Dendritic cell treated with granulocyte-macrophage colony-stimulating factor and Interleukin-4, amounts not matched to agents 40 ng/mL and 50 ng/mL, for 4 days (primary cell): ENCODE data around the gene FSTL4.
"Not testable (repeated sequence)": the region's sequence is repeated elsewhere in the genome, so short reads cannot be mapped to it uniquely, and the experiment has no call there.

Experiments
- H3K27ac Mint-ChIP-seq: one replicate; pipeline ENCODE4 v1.8.0; 2022; ENCODE audit warnings: mild to moderate bottlenecking, mixed read lengths
- H3K27me3 Mint-ChIP-seq: one replicate; pipeline ENCODE4 v1.8.0; 2022; ENCODE audit warnings: mild to moderate bottlenecking, mixed read lengths
- H3K36me3 Mint-ChIP-seq: one replicate; pipeline ENCODE4 v1.8.0; 2022; ENCODE audit warnings: low read depth, mixed read lengths
- H3K4me1 Mint-ChIP-seq: one replicate; pipeline ENCODE4 v1.8.0; 2022; ENCODE audit warnings: low read depth, mixed read lengths
- H3K4me3 Mint-ChIP-seq: one replicate; pipeline ENCODE4 v1.8.0; 2022; ENCODE audit warnings: mild to moderate bottlenecking, moderate library complexity, mixed read lengths
- H3K9me3 Mint-ChIP-seq: one replicate; pipeline ENCODE4 v1.8.0; 2022; ENCODE audit warnings: mixed read lengths
- intact Hi-C: fragments of 100-400 bp; cut with micrococcal nuclease; formaldehyde crosslinking; loops from one replicate; pipeline ENCODE4 v1.15.0; 2022

The FSTL4 gene

GRCh38 chr5:133554279-133554678 is 58.1 kb downstream of the FSTL4 start:
- Mint-ChIP-seq H3K36me3 (no peaks in the 10 kb centered on the region), H3K9me3 (no peaks in the 10 kb centered on the region), H3K4me1 (no peaks in the 10 kb centered on the region), H3K27ac (no peak overlapping the region), H3K27me3 (peaks cover 22% of the 10 kb centered on the region), H3K4me3 (no peak overlapping the region)
- intact Hi-C loops, result loop anchor here (5.0 kb wide), 1 partner anchor 388 kb away; no protein-coding TSS in a partner anchor

- intact Hi-C loops, result loop anchor here (2.0 to 5.0 kb wide), 2 partner anchors 316 to 389 kb away; no protein-coding TSS in a partner anchor
- Mint-ChIP-seq H3K9me3 (no peaks in the 10 kb centered on the region), H3K4me3 (no peak overlapping the region), H3K27me3 (peaks cover 25% of the 10 kb centered on the region), H3K4me1 (no peaks in the 10 kb centered on the region), H3K27ac (no peak overlapping the region), H3K36me3 (no peaks in the 10 kb centered on the region)
Observed at GRCh38 chr5:133552925-133553525, 59.3 kb downstream of the FSTL4 start.

GRCh38 chr5:133546500-133546899 is 65.8 kb downstream of the FSTL4 start:
- no peaks in the 10 kb centered on the region for H3K4me1 Mint-ChIP-seq
- intact Hi-C loops, result no loop called here
- peaks cover 28% of the 10 kb centered on the region for H3K27me3 Mint-ChIP-seq
- no peaks in the 10 kb centered on the region for H3K36me3 Mint-ChIP-seq
- no peak overlapping the region for H3K4me3 Mint-ChIP-seq
- no peak overlapping the region for H3K27ac Mint-ChIP-seq
- H3K9me3 Mint-ChIP-seq, result no peaks in the 10 kb centered on the region

GRCh38 chr5:133544346-133544745 is 68.0 kb downstream of the FSTL4 start:
- H3K4me1 Mint-ChIP-seq, result no peaks in the 10 kb centered on the region
- H3K4me3 Mint-ChIP-seq, result no peak overlapping the region
- no peaks in the 10 kb centered on the region for H3K9me3 Mint-ChIP-seq
- peaks cover 34% of the 10 kb centered on the region for H3K27me3 Mint-ChIP-seq
- no peak overlapping the region for H3K27ac Mint-ChIP-seq
- intact Hi-C loops, result no loop called here
- no peaks in the 10 kb centered on the region for H3K36me3 Mint-ChIP-seq

GRCh38 chr5:133539818-133540217 is 72.5 kb downstream of the FSTL4 start:
- no peaks in the 10 kb centered on the region for H3K9me3 Mint-ChIP-seq
- H3K4me3 Mint-ChIP-seq, result no peak overlapping the region
- H3K36me3 Mint-ChIP-seq, result no peaks in the 10 kb centered on the region
- intact Hi-C loops, result no loop called here
- H3K27me3 Mint-ChIP-seq, result peaks cover 28% of the 10 kb centered on the region
- H3K27ac Mint-ChIP-seq, result no peak overlapping the region
- H3K4me1 Mint-ChIP-seq, result no peaks in the 10 kb centered on the region

- intact Hi-C loops, result no loop called here
- Mint-ChIP-seq H3K27ac (no peak overlapping the region), H3K27me3 (peaks cover 30% of the 10 kb centered on the region), H3K4me1 (no peaks in the 10 kb centered on the region), H3K36me3 (no peaks in the 10 kb centered on the region), H3K9me3 (no peaks in the 10 kb centered on the region), H3K4me3 (no peak overlapping the region)
Observed at GRCh38 chr5:133538718-133539117, 73.6 kb downstream of the FSTL4 start.

- peaks cover 15% of the 10 kb centered on the region for H3K27me3 Mint-ChIP-seq
- H3K27ac Mint-ChIP-seq, H3K9me3 Mint-ChIP-seq, H3K36me3 Mint-ChIP-seq, H3K4me3 Mint-ChIP-seq, intact Hi-C loops, H3K4me1 Mint-ChIP-seq: not testable (repeated sequence)
Observed at GRCh38 chr5:133535241-133535929, 77.0 kb downstream of the FSTL4 start.

- intact Hi-C loops, result no loop called here
- Mint-ChIP-seq H3K9me3 (no peaks in the 10 kb centered on the region), H3K4me1 (no peaks in the 10 kb centered on the region), H3K27ac (no peak overlapping the region), H3K4me3 (no peak overlapping the region), H3K36me3 (no peaks in the 10 kb centered on the region), H3K27me3 (peaks cover 14% of the 10 kb centered on the region)
Observed at GRCh38 chr5:133534566-133534965, 77.8 kb downstream of the FSTL4 start.

GRCh38 chr5:133533541-133533940 is 78.8 kb downstream of the FSTL4 start:
- H3K36me3 Mint-ChIP-seq, result no peaks in the 10 kb centered on the region
- peaks cover 9% of the 10 kb centered on the region for H3K27me3 Mint-ChIP-seq
- no peak overlapping the region for H3K27ac Mint-ChIP-seq
- intact Hi-C loops, result no loop called here
- no peaks in the 10 kb centered on the region for H3K9me3 Mint-ChIP-seq
- H3K4me3 Mint-ChIP-seq, result no peak overlapping the region
- H3K4me1 Mint-ChIP-seq, result no peaks in the 10 kb centered on the region

- H3K4me3 Mint-ChIP-seq, result no peak overlapping the region
Observed at GRCh38 chr5:133531594-133531993, 80.7 kb downstream of the FSTL4 start.

GRCh38 chr5:133531178-133531577 is 81.2 kb downstream of the FSTL4 start:
- intact Hi-C loops, result no loop called here
- no peak overlapping the region for H3K4me3 Mint-ChIP-seq
- H3K27ac Mint-ChIP-seq, result no peak overlapping the region

More at GRCh38 chr5:133531594-133531993, 80.7 kb downstream of the FSTL4 start:
- H3K36me3 Mint-ChIP-seq, result no peaks in the 10 kb centered on the region
- no peak overlapping the region for H3K27ac Mint-ChIP-seq
- H3K27me3 Mint-ChIP-seq, result peaks cover 7% of the 10 kb centered on the region
- H3K4me1 Mint-ChIP-seq, result no peaks in the 10 kb centered on the region
- intact Hi-C loops, result no loop called here
- no peaks in the 10 kb centered on the region for H3K9me3 Mint-ChIP-seq

GRCh38 chr5:133530270-133530669 is 82.1 kb downstream of the FSTL4 start:
- Mint-ChIP-seq H3K27ac (no peak overlapping the region), H3K36me3 (no peaks in the 10 kb centered on the region), H3K4me1 (no peaks in the 10 kb centered on the region), H3K4me3 (no peak overlapping the region), H3K27me3 (peaks cover 5% of the 10 kb centered on the region), H3K9me3 (no peaks in the 10 kb centered on the region)
- intact Hi-C loops, result no loop called here

More at GRCh38 chr5:133531178-133531577, 81.2 kb downstream of the FSTL4 start:
- no peaks in the 10 kb centered on the region for H3K4me1 Mint-ChIP-seq
- H3K9me3 Mint-ChIP-seq, result no peaks in the 10 kb centered on the region
- no peaks in the 10 kb centered on the region for H3K36me3 Mint-ChIP-seq
- peaks cover 7% of the 10 kb centered on the region for H3K27me3 Mint-ChIP-seq

- H3K9me3 Mint-ChIP-seq, result no peaks in the 10 kb centered on the region
- H3K4me1 Mint-ChIP-seq, result no peaks in the 10 kb centered on the region
- intact Hi-C loops, result no loop called here
- no peak overlapping the region for H3K4me3 Mint-ChIP-seq
- no peaks in the 10 kb centered on the region for H3K36me3 Mint-ChIP-seq
- H3K27ac Mint-ChIP-seq, result no peak overlapping the region
- peaks cover 3% of the 10 kb centered on the region for H3K27me3 Mint-ChIP-seq
Observed at GRCh38 chr5:133528841-133529240, 83.5 kb downstream of the FSTL4 start.

- no peak overlapping the region for H3K4me3 Mint-ChIP-seq
- H3K27me3 Mint-ChIP-seq, result peaks cover 6% of the 10 kb centered on the region
- H3K36me3 Mint-ChIP-seq, result no peaks in the 10 kb centered on the region
- no peaks in the 10 kb centered on the region for H3K9me3 Mint-ChIP-seq
- no peak overlapping the region for H3K27ac Mint-ChIP-seq
- H3K4me1 Mint-ChIP-seq, result no peaks in the 10 kb centered on the region
- intact Hi-C loops, result no loop called here
Observed at GRCh38 chr5:133527311-133527710, 85.0 kb downstream of the FSTL4 start.

GRCh38 chr5:133526368-133526767 is 86.0 kb downstream of the FSTL4 start:
- Mint-ChIP-seq H3K9me3 (no peaks in the 10 kb centered on the region), H3K27ac (no peak overlapping the region), H3K4me3 (no peak overlapping the region), H3K4me1 (no peaks in the 10 kb centered on the region), H3K36me3 (no peaks in the 10 kb centered on the region), H3K27me3 (peaks cover 5% of the 10 kb centered on the region)
- intact Hi-C loops, result no loop called here
